DMS79 (cell line): ENCODE results near the gene ALKBH5.
A peak's percentile ranks its signal among the peaks of the same experiment; 100 is the strongest.
"Not testable (repeated sequence)": the region's sequence is repeated elsewhere in the genome, so short reads cannot be mapped to it uniquely, and the experiment has no call there.

Source experiments
- DNase-seq: peaks from one replicate; lab custom pipeline; 2025; lab: John Stamatoyannopoulos, UW

ALKBH5 gene

DNA sequence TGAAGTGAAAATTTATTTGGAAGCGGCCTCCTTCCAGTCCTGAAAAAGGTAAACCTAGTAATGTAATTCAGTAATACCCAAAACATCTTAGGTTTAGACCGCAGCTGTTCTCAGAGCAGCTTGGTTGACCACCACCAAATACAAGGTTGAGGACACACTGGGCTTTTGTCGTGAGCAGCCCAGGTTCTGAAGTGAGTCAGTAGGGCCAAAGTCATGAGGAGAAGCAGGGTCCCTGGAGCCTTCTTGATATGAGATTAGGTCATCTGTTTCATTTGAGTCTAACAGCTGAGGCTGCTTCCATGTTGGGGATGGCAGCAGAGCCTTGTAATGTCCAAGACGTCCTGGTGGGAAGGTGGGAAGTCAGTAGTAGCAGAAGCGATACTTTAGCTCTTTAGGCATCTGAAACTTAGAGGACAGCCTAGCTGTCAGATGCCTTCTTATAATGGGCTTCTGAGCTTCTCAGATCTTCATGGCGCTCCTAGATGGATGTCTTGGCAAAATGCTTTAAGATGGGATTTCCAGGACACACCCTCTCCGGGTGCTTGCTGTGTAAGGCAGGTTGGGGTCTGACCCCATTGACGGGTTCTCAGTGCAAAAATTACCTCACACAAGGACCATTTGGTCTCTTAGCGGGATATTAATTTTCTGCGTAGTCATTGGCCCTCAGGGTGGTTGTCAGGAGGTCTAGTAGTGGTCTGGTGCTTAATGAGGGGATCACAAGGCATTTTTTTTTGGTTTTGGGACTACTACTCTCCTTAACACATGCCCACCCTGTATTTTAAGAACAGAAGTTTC is 2.4 kb downstream of the ALKBH5 start:
- DNase-seq = no peak

DNA sequence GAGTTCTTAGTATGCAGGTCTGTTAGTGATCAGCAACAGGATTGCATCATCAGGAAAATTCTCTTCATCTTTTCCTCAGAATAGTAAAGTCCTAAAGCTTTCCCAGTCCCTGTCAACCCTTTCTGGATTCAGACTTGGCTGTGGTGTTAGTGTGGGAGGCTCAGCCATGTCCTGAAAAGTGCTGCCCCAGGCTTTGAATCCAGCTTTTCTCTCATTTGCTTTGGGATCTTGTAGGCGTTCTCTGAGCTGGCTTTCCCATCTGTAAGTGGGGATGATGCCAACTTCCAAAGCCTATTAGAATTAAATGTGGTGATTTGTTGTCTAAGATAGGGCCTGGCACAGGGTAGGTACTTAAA is 3.0 kb downstream of the ALKBH5 start:
- no peak for DNase-seq

DNA sequence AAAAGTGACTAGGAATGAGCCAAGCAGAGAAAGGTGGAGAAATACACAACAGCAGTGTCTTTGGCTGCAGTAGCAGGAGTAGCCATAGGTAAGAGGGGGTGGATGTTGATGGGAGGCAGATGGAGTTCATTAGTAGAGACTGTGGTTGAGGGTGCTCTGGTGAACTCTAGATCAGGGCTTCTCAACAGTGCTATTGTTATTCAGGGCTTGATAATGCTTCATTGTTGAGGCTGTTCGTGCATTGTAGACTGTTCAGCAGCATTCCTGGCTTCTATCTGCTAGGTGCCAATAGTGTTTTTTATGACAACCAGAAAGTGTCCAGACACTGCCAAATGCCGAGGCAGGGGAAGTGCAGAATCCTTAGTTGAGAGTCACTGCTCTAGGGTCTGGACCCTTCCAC is 3.6 kb downstream of the ALKBH5 start:
- DNase-seq = no peak

DNA sequence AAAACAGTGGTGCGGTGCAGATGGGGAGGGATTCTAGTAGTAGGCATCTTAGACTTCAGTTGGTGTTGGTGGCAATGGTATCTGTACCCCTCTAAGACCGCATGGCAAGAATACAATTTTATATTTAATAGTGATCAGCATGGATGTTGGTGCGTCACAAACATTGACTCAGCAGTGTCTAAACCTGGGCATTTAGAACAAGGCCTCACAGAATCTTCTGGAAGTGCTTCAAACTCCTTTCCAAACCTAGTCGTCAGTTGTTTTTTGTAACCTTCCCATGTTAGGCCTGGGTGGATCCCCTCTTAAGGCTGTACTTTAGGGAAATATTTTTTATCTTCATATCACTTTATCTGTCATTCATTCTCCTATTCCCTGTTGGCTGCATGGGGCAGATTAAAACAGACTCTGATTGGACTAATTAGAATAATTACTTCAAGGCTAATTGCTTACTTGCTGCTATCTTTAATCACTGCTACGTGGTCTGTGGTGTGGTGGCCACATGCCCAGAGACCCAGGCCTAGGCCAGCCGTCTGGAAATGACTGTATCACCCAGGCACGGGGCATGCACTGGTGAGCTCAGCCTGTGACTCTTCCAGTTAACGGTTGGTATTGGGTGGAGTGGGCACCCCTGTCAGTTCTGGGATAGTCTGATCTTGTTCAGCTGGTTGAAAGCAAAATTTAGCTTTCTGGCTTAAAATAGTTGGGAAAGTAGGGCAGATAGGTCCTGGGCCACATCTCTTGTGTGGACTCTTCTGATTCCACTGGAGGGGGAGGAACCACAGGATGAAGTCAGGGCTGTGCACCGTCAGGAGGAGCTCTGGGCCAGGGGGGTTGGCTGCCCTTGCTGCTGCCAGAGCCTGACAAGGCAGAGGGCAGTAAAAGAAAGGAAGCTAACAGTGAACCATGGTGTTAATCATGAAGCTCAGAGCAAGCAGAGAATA is 4.5 kb downstream of the ALKBH5 start:
- no peak for DNase-seq

DNA sequence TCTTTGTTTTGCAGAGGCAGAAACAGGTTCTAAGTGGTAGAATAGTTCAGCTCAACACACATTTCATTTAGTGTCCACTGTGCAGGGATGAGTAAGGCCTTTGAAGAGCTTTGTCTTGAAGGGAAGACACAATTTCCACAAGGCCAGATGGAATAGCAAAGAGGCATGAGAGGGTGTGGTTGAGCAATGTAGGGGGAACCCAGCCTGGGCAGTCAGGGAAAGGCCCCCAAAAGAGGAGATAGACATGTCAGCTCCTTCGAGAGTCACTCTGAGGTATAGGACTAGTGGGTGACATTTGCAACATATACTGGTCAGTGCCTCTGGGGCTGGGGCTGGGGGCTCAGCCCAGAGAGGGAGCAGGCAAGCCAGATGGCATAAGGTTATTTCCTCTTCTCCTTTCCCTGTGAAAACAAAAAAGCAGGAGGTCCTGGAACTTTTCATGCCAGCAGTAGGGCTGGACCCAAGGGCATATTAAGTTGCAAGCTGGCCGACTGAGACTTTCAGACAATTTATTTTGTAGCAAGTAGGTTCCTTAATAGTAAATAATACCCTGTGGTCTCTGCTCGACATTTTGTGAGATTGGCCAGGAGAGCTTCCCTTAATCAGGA is 7.1 kb downstream of the ALKBH5 start:
- DNase-seq = no peak

DNA sequence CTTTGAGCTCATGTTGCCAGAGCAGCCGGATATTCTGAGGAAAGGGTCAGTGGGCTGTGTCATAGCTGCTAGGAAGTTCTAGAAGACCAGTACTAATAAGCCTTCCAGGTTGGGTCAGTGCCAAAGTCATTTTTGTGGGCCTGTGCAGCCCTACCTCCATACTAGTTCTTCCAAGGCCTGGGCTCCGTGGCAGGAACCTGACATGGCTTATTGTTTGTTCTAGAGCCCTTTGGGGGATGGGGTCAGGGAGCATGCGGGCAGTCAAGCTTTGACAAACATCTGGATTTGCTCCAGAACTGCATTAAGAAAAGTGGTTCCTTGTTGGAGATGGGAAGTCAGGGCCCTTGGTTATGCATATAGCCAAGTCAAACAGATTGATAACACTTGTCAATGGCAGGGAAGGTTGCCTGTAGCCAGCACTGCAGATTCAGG is 7.6 kb downstream of the ALKBH5 start:
- no peak for DNase-seq

DNA sequence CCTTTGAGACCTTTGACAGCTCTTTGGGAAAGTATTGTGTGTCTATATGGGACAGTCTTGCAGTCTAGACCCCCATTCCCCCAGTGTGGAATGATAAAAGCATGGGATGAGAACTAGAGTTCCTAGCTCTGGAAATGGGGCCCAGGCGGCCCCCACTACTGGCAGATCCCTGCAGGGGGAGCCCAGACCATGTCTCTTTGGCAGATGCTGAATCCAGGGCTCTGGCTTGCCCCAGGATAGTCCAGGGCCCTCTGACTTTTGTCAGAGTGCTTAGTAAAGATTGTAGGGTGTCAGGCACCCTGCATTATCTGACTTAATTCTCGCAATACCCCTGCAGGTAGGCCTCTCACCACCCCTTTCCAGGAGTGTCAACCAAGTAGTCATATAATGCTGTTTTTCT is 8.3 kb downstream of the ALKBH5 start:
- DNase-seq = no peak

DNA sequence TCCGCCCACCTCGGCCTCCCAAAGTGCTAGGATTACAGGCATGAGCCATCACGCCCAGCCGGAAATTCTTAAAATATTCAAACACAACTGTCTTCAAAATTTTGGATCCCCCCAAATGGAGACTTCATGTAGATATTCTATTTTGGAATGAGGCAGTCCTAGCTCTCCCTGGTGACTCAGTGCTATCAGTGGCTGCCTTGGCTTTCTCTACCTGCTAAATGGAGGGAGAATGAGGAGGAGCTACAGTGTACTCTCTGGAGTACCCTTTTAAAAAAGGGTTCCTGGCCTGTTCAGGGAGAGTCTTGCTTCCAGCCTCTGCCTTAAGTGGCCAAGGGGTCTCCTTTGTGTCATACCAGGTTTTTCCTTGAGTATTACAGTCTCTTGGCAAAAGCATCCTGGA is 10.8 kb downstream of the ALKBH5 start:
- no peak for DNase-seq

DNA sequence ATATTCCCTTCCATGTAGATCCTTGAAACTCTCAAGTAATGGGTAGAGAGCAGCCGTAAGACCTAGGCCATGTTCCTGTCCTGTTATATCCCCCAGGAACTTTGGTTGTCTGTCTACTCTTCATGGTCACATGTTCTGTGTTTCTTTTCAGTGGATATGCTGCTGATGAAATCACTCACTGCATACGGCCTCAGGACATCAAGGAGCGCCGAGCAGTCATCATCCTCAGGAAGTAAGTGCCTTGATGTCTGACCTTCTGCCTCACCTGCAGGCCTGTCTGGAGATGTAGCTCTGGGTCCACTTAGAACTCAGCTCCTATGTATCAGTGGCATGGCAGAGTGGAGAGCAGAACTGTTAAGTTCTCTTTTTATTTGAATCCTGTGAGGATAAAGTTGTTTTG is 11.2 kb downstream of the ALKBH5 start:
- no peak for DNase-seq

DNA sequence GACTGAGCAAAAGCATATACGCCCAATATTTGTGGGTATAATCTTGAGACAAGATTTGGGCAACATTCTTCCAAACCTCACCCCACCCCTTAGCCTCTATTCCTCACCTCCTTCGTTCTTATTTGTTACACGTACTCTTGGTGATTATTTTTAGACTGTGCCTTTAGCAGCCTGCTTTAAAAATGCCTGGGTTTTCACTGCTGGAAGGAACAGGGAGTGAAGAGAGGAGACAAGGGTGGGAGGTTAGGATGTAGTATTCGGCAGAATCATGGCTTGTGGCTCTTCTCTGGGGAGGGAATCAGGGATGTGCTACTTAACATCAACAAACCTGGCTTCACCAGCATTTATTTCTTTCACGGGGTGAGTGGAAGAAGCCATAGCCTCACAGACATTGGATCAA is 11.6 kb downstream of the ALKBH5 start:
- DNase-seq = no peak

DNA sequence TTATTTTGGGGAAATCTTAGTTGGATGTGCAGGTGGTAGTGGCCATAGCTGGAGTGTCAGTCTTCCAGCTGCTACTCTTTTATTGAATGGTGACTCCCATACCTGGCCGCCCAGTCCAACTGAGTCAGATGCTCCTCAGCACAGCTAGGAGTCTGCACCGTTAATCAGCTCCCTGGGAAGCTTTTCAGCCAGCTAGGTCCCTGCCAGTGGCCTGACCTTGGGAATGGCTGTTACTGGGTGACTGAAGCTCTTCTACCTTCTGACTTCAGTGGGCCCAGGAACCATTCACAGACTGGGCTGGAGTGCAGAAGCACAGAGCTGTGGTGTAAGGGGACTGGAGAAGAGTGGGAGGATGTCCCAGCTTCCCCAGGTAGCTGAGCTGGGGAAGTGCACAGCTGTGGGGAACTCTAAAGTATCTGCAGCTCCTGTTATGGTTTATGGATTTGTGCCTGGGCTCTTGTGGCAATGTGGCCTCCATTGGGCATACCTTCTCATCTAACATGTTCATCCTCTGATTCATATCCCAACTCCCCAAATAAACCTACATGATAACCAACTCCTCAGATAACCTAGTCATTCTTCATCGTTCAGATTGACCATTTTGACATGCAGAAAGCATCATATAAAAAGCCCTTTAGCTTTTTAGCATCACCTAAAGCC is 14.0 kb downstream of the ALKBH5 start:
- no peak for DNase-seq

DNA sequence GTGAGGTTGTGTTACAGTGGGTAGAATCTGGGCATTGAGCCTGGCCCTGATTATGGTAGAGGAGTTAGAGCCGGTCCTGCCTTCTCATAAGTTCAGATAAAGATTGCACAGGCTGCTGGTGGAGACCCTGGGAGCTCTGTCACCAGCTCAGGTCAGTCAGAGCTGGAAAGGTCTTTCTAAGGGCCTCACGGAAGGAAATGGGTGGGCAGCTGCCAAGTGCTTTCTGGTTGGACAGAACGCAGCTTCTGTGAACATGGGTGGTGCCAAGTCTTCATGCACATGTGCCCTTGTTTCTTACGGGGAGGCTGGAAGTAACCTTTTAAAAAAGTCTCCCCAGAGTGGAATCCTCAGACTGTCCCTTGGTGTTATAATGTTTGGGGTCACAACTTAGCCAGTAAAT is 14.9 kb downstream of the ALKBH5 start:
- no peak for DNase-seq

DNA sequence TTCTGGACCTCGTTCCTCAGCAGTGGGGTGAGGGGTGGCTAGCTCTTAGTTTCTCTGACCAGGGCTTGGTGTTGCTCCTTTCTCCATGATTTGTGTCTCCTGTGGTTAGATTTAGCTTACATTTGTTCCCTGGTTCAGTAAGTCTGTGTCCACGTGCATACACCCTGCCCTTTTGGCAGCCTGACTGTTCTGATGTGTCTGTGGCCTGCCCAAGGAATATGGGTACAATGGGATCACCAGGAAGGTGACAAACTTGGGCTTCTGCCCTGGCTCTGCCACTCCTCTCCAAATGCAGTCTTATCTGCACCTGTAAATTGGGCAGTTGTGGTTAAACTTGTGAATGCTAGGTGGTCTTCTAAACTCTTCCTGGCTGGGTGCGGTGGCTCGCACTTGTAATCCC is 17.5 kb downstream of the ALKBH5 start:
- DNase-seq = no peak

DNA sequence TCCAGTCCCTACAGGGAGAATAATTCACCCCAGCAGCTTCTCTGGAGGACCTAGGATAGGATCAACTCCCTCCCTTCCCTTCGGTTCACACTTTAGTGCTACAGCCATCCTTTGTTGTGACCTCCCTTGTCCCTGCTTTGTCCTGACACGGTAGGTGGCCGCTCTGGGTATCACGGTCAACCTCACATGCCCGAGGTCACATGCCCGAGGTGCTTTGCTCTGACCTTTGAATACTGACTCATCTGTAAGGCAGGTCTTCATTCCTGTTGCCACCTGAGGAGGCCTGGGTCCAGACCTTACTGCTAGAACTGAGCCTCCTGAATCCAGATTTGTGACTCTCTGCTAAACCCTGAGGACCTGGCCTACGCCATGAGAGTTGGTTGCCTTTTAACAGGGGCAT is 19.7 kb downstream of the ALKBH5 start:
- no peak for DNase-seq

DNA sequence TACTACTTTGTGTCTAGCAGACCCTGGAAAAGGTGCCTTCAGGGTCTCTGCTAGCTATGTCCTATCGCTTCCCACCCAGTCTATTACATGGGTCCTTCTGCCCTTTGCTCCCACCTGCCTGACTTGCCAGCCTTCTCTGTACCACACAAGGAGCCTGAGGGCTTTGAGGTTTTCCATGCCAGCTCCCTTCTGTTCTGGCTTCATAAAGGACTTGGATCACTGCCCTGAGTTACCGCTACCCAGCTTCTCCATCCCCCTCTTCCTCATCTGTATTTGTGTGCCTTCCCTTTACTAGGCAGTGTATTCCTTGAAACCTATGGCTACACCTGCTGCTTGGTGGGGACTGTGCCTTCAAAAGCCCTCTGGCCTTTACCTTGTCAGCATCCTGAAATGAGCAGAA is 22.2 kb downstream of the ALKBH5 start:
- no peak for DNase-seq

DNA sequence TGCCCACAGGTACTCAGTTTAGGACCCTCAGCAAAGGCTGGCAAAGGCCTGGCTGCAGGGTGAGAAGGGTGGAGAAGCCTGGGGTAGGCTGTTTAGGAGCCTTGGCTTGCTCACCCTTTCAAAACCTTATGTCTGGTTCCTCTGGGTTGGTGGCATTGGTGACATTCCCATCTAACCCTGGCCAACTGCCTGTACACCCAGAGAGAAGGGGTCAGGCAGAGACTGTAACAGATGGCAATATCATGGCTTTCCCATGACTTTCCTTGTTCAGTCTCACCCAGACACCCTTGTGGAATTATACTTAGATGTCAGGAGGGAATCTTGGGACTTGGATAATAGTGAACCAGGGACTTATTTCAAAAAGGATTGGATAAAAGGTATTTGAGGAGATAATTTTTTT is 23.3 kb downstream of the ALKBH5 start:
- no peak for DNase-seq

DNA sequence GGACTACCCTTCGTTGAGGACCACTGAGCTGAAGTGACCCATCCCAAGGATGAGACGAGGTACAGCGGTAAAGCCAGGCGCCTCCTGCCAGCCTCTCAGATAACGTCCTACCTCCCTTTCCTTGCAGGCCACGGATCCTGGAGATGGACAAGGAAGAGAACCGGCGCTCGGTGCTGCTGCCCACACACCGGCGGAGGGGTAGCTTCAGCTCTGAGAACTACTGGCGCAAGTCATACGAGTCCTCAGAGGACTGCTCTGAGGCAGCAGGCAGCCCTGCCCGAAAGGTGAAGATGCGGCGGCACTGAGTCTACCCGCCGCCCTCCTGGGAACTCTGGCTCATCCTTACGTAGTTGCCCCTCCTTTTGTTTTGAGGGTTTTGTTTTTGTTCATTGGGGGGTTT is 24.5 kb downstream of the ALKBH5 start:
- no peak for DNase-seq

DNA sequence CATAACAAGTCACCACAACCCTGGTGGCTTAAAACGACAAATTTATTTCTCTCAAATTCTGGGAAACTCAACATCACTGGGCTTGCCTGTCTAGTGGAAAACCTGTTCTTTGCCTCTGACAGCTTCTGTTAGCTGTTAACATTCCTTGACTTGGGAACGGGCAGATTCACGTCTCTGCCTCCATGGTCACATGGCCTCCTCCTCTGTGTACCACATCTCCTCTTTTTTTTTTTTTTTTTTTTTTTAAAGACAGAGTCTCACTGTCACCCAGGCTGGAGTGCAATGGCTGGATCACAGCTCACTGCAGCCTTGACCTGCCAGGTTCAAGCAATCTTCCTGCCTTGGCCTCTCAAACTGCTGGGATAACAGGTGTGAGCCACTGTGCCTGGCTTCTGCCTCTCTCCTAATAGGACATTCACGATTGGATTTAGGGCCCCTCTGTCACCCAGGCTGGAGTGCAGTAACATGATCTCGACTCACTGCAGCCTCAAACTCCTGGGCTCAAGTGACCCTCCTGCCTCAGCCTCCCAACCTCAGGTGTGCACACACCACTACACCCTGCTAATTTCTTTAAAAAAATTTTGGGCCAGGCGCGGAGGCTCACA is 30.1 kb downstream of the ALKBH5 start:
- DNase-seq = no peak

DNA sequence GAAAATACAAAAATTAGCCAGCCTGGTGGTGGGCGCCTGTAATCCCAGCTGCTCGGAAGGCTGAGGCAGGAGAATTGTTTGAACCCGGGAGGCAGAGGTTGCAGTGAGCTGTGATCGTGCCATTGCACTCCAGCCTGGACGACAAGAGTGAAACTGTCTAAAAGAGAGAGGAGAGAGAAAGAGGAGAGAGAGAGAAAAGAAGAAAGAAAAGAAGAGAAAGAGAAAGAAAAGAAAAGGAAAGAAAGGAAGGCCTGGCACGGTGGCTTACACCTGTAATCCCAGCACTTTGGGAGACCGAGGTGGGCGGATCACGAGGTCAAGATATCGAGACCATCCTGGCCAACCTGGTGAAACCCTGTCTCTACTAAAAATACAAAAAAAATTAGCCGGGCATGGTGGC is 33.3 kb downstream of the ALKBH5 start:
- DNase-seq = not testable (repeated sequence)

DNA sequence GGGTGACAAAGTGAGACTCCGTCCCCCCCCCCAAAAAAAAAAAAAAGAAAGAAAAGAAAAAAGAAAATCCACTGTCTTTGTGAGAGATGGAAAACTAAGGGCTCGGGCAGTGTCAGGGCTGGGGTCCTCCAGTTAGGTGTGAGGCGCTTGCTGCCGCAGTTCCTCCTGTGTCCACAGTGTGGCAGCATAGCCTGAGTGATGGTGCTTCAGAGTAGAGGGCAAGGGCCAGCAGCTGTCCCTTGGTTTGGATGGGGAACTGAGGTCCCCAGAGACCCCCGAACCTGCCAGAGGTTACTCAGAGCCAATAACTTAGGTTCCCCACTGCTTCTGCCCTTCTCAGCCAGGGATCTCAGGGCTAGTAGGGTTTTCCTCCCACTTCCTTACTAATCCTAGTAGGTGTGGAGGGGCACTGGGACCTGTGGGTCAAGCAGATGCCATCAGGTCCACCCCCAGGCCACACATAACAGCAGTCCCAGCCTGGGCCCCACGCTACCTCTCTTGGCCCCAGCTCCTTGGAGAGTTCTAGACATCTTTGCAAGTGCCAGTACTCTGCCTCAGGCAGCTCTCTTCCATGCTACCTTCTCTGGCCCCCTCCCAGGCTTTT is 33.9 kb downstream of the ALKBH5 start:
- peak; percentile 11 for DNase-seq

DNA sequence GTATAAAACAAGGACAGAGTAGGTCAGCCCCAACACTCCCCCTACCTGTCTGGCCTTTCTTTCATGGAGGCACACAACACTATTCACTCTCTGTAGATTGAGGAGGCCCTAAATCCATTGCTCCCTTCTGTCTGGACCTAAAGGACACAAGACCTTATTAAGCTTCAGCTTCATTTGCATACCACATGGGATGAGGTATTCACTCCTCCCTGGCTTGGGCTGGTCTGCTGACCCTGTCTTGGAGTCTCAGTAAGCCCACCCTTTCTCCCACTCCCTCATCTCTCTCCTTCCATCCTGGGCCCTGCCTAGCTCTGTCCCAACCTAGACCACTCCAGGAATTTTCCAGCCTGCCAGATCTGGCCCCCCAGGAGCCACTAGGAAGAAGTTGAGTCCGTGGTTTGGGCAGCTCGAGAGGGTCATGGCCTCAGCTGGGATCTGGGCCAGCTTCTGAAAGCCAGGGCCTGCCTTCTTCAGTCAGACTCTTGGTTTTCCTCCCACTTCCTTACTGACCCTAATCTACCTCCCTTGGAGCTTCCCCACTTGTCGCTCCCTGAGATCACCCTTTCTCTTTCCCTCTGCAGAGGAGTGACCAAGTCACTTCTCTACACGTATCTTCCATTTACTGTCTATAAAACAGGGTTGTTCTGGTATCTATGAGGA is 35.3 kb downstream of the ALKBH5 start:
- no peak for DNase-seq
